OCI-M1 (cell line): ENCODE data around the gene POLA2.
"Not testable (repeated sequence)": the region's sequence is repeated elsewhere in the genome, so short reads cannot be mapped to it uniquely, and the experiment has no call there.

Source experiments
- DNase-seq: peaks from one replicate; lab custom pipeline; 2025; lab: John Stamatoyannopoulos, UW

POLA2 gene

GRCh38 chr11:65241692-65242091 is 20.1 kb upstream of the POLA2 start:
- no peak for DNase-seq

DNA sequence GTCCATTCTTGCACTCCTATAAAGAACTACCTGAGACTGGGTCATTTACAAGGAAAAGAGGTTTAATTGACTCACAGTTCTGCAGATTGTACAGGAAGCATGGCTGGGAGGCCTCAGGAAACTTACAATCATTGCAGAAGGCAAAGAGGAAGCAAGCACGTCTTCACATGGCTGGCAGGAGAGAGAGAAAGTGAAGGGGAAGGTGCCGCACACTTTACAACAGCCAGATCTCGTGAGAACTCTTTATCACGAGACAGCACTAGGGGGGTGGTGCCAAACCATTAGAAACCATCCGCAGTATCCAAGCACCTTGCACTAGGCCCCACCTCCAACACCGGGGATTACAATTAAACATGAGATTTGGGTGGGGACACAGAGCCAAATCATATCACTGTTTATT is 19.4 kb upstream of the POLA2 start:
- DNase-seq = no peak

DNA sequence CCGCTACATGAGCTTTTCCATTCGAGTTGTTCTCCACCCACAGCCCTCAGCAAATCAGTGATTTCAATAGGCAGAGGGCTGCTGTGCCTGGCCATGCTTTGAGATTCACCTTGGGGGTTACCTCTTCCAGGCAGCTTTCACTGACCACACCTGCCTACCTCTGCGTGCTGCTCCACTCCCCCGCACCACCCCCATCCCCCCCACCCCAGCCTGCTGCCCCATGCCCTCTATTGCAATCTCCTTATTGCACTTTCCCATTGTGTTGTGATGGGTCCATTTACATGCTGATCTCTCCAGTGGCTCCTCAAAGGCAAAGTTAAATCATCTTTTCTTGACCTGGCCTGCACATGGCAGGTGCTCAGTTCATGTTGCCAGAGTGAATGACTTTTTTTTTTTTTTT is 18.0 kb upstream of the POLA2 start:
- DNase-seq = no peak

DNA sequence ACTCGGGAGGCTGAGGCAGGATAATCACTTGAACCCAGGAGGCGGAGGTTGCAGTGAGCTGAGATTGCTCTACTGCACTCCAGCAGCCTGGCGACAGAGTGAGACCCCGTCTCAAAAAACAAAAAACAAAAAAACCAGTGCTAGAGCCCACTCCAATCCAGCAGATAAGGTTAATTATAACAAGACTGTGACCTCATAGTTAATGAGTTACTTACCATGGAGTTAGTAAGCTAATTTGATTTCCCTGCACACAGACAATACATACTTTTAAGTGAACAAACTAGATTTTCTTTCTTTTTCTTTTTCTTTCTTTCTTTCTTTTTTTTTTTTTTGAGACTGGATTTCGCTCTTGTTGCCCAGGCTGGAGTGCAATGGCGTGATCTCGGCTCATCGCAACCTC is 16.7 kb upstream of the POLA2 start:
- not testable (repeated sequence) for DNase-seq

DNA sequence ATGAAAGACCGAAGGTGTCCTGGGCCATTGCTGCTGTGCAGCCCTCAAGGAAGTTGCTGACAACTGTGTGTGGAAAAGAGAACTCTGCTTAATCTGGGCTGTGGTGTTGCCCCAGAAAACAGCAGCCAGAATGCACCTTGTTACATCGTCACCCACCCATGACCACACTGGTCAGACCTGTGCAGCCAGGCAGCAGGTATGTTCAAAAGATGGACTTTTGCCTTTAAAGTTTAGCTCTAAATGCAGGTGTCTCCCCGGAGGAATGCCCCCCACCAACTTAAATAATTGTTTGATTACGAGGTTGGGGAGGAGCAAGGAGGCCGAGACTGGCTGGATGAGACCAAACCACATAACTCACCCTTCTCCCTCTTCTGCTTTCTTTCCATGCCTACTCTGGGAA is 15.3 kb upstream of the POLA2 start:
- no peak for DNase-seq

DNA sequence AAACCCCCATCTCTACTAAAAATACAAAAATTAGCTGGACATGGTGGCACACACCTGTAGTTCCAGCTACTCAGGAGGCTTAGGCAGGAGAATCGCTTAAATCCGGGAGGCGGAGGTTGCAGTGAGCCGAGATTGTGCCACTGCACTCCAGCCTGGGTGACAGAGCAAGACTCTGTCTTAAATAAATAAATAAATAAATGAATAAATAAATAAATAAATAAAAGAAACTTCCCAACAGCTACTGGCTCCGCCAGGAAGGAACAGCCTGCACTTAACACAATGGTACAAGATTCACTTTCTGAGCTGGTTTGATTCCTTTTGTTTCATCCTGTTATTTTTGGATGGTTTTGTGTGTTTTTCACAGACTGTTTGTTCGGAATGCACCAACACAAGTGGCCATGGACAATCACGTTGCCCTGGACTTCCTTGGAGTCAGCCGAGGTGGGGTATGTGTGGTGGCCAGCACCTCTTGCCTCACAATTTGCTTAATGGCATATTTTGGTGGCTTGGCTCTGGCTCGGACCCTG is 13.5 kb upstream of the POLA2 start:
- not testable (repeated sequence) for DNase-seq

- no peak for DNase-seq
Measured at GRCh38 chr11:65251476-65251875, 10.3 kb upstream of the POLA2 start.

DNA sequence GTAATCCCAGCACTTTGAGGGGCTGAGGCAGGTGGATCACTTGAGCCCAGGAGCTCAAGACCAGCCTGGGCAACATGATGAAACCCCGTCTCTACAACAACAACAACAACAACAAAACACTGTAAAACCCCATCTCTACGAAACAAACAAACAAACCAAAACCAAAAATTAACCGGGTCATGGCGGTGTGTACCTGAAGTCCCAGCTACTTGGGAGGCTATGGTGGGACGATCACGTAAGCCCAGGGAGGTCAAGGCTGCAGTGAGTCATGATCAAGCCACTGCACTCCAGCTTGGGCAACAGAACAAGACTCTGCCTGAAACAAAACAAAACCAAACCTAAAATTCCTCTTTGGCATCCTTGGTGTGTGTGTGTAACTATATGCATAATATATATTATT is 7.0 kb upstream of the POLA2 start:
- no peak for DNase-seq

- DNase-seq = no peak
Measured at GRCh38 chr11:65258988-65259387, 2.8 kb upstream of the POLA2 start.

DNA sequence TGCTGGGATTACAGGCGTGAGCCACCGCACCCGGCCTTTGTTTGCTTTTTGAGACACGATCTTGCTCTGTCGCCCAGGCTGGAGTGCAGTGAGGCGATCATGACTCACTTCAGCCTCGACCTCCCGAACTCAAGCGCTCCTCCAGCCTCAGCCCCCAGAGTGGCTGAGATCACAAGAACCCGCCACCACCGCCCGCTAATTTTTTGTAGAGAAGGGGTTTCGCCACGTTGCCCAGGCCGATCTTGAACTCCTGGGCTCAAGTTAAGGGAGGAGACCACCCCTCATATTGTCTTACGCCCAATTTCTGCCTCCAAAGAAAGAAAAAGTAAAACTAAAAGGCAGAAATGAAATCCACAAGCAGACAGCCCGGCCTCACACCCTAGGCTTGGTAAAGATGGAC is 1.5 kb upstream of the POLA2 start:
- DNase-seq = no peak

DNA sequence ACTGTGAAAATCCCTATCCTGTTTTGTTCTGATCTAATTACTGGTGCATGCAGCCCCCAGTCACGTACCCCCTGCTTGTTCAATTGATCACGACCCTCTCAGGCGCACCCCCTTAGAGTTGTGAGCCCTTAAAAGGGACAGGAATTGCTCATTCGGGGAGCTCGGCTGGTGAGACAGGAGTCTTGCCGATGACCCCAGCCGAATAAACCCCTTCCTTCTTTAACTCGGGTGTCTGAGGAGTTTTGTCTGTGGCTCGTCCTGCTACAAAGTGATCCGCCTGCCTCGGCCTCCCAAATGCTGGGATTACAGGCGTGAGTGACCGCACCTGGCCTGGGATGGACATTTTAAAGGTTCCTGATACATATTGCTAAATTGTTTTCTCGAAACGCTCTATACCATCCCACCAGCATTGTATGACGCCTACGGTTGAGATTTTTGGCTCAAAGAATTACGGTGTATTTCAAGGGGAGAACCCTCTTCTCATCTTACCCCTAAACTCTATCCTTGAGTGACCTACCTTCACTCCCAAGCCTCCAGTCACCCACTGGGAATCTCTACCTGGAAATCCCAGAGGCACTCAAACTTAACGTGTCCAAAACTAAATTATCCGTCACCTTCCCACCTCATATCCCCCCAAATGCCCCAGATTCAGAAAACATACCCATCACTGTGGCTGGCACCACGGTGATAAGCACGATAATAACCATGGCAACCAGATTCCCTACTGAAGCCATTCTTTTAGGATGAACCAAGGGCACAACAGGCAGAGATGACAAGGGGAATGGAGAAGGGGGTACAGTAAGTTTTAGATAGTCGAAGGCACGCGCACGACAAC is 789 bp upstream of the POLA2 start:
- no peak for DNase-seq

DNA sequence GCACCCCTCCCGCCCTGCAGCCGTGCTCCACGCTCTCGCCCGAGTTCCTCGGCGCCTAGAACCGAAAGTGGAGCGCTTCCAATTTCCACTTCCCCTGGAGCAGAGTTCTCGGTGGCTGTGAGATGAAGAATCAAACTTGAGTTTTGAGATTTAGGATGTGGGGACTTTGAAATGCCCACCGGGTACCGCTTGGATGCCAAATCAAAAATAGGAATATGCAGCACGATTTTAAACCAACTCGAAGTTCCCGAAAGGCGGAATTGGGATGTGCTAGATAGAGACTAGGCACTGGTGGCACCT is 569 bp downstream of the POLA2 start:
- DNase-seq = no peak

- peak; percentile 41 for DNase-seq
Measured at GRCh38 chr11:65262776-65263175, 1.0 kb downstream of the POLA2 start.

DNA sequence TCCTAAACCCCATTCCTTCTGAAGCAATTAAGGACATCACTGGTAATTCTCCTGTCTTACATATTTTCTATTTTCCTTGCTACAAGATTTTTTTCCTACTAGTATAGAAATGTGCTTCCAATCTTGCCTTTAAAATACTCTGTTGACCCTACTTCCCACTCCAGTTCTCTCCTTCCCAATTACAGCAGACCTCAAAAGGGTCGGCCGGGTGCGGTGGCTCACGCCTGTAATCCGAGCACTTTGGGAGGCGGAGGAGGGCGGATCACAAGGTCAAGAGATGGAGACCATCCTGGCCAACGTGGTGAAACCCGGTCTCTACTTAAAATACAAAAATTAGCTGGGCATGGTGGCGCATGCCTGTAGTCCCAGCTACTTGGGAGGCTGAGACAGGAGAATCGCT is 3.0 kb downstream of the POLA2 start:
- not testable (repeated sequence) for DNase-seq

GRCh38 chr11:65266210-65266609 is 4.4 kb downstream of the POLA2 start:
- no peak for DNase-seq

GRCh38 chr11:65274735-65275682 is 13.2 kb downstream of the POLA2 start:
- DNase-seq = peak; percentile 84

GRCh38 chr11:65275906-65276305 is 14.1 kb downstream of the POLA2 start:
- no peak for DNase-seq

DNA sequence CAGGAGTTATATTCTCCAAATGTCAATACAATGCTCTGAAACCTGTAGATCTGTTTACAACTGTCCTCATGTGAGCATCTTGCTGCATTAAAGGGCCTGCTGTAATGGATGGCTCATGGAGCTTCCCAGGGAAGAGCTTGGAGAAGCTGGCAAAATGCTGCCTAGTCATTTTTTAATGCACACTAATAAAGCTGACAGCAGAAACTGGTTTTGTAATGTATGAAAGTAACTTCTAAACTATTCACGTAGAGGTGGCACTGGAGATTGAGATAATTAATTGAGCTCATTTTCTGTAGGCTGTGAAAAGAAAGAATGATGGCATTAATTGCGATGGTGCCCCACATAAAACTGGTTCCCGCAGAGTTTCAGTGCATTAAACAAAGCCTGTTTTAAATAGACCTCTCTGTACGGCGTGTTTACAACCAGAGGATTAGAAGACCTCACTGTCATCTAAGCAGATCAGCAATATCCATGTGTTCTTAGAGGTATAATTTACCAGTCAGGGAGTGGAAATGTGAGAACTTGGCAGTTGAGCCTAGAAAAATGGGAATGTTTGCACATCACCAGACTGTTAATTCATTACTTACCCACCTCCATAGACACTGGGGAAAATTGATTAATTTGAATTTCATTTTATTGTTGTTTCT is 16.0 kb downstream of the POLA2 start:
- no peak for DNase-seq

- no peak for DNase-seq
Measured at GRCh38 chr11:65278356-65278755, 16.6 kb downstream of the POLA2 start.

DNA sequence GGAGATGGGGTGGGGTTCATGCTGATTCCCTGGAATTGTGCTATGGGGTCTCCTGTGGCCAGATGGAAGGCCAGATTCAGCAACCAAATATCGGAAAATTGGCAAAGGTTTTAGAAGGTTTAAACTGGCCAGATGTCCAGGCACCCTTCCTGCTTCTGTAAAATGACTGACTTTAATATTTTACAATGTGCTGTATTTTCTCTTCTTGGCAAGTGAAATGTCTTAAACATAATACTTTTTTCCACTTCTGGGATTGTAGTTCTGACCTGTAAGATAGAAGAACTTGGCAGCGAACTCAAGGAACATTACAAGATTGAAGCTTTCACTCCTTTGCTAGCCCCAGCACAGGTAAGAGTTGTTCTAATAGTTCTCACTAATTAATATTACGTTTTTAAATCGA is 17.5 kb downstream of the POLA2 start:
- no peak for DNase-seq

- DNase-seq = no peak
Measured at GRCh38 chr11:65279741-65280440, 18.1 kb downstream of the POLA2 start.

DNA sequence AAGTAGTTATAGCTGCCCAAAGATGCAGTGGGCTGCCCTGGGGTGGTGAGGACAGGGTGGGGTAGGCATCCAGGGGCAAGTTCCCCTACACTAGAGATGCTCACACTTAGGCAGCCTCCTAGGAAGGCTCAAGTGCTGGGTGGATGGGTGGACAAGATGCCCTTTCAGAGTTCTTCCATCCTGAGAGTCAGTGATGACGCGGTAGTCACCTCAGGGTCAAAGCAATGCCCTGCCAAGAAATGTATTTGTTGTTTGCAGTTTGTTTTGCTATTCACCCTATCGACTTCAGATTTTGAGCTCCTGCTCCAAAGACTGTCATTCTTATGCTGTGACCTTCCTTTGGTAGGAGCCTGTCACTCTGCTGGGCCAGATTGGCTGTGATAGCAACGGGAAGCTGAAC is 18.9 kb downstream of the POLA2 start:
- no peak for DNase-seq
